Ishikawa (cell line): Measurements from ENCODE around the gene RCN1.

Experiments used
- CEBPB ChIP-seq: IDR thresholded peaks from 2 replicates; pipeline ENCODE4 v1.6.1; 2012
- CREB1 ChIP-seq: IDR thresholded peaks from 2 replicates; pipeline ENCODE4 v1.6.1; 2012; ENCODE audit warnings: low read depth
- EGR1 ChIP-seq: IDR thresholded peaks from 2 replicates; pipeline ENCODE4 v1.6.1; 2012
- EP300 ChIP-seq: IDR thresholded peaks from 2 replicates; pipeline ENCODE4 v1.6.1; 2012; ENCODE audit warnings: borderline replicate concordance
- FOXM1 ChIP-seq: IDR thresholded peaks from 2 replicates; pipeline ENCODE4 v1.6.1; 2012; ENCODE audit warnings: low read depth, borderline replicate concordance
- NFIC ChIP-seq: IDR thresholded peaks from 2 replicates; pipeline ENCODE4 v1.6.1; 2012
- RAD21 ChIP-seq: IDR thresholded peaks from 2 replicates; pipeline ENCODE4 v1.6.1; 2012; ENCODE audit warnings: low read depth
- TAF1 ChIP-seq: IDR thresholded peaks from 2 replicates; pipeline ENCODE4 v1.6.1; 2012; ENCODE audit warnings: low read depth, mild to moderate bottlenecking
- TCF12 ChIP-seq: IDR thresholded peaks from 2 replicates; pipeline ENCODE4 v1.6.1; 2012; ENCODE audit warnings: low read depth
- TEAD4 ChIP-seq: IDR thresholded peaks from 2 replicates; pipeline ENCODE4 v1.6.1; 2012
- YY1 ChIP-seq: IDR thresholded peaks from 2 replicates; pipeline ENCODE4 v1.6.1; 2012; ENCODE audit warnings: low read depth
- ZBTB7A ChIP-seq: IDR thresholded peaks from 2 replicates; pipeline ENCODE4 v1.6.1; 2012; ENCODE audit warnings: low read depth
- TF ChIP-seq, protein P1 (sequence below): IDR thresholded peaks from 2 replicates; pipeline ENCODE4 v1.6.1; 2012
- TF ChIP-seq, protein P2 (sequence below): IDR thresholded peaks from 2 replicates; pipeline ENCODE4 v1.6.1; 2012; ENCODE audit warnings: low read depth, mild to moderate bottlenecking
- TF ChIP-seq, protein P3 (sequence below): IDR thresholded peaks from 2 replicates; pipeline ENCODE4 v1.6.1; 2012

The RCN1 gene

DNA sequence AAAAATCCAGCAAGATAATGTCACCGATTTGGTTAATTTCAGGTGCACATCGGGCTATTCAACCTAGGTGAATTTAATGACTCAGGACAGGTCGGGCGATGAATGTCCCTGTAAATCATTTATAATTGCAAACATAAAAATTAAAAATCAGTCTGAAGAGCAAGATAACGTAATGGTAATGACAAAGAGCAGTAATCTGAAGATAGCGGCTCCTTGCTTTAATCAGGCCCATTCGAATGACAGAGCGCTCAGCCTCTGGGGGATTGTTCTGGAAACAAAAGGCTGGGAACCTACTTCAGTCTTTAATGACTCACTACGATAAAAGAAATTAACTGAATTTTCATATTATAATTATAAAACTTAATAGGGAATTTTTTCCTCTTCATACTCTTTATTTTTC is 61.3 kb downstream of the RCN1 start:
- TF ChIP-seq EGR1 (no peak), TCF12 (no peak), EP300 (no peak), CREB1 (no peak)
- TF ChIP-seq, protein P1, sequence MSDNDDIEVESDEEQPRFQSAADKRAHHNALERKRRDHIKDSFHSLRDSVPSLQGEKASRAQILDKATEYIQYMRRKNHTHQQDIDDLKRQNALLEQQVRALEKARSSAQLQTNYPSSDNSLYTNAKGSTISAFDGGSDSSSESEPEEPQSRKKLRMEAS: no peak
- TF ChIP-seq, protein P2, sequence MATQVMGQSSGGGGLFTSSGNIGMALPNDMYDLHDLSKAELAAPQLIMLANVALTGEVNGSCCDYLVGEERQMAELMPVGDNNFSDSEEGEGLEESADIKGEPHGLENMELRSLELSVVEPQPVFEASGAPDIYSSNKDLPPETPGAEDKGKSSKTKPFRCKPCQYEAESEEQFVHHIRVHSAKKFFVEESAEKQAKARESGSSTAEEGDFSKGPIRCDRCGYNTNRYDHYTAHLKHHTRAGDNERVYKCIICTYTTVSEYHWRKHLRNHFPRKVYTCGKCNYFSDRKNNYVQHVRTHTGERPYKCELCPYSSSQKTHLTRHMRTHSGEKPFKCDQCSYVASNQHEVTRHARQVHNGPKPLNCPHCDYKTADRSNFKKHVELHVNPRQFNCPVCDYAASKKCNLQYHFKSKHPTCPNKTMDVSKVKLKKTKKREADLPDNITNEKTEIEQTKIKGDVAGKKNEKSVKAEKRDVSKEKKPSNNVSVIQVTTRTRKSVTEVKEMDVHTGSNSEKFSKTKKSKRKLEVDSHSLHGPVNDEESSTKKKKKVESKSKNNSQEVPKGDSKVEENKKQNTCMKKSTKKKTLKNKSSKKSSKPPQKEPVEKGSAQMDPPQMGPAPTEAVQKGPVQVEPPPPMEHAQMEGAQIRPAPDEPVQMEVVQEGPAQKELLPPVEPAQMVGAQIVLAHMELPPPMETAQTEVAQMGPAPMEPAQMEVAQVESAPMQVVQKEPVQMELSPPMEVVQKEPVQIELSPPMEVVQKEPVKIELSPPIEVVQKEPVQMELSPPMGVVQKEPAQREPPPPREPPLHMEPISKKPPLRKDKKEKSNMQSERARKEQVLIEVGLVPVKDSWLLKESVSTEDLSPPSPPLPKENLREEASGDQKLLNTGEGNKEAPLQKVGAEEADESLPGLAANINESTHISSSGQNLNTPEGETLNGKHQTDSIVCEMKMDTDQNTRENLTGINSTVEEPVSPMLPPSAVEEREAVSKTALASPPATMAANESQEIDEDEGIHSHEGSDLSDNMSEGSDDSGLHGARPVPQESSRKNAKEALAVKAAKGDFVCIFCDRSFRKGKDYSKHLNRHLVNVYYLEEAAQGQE: no peak
- TF ChIP-seq, protein P3, sequence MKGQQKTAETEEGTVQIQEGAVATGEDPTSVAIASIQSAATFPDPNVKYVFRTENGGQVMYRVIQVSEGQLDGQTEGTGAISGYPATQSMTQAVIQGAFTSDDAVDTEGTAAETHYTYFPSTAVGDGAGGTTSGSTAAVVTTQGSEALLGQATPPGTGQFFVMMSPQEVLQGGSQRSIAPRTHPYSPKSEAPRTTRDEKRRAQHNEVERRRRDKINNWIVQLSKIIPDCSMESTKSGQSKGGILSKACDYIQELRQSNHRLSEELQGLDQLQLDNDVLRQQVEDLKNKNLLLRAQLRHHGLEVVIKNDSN: no peak

DNA sequence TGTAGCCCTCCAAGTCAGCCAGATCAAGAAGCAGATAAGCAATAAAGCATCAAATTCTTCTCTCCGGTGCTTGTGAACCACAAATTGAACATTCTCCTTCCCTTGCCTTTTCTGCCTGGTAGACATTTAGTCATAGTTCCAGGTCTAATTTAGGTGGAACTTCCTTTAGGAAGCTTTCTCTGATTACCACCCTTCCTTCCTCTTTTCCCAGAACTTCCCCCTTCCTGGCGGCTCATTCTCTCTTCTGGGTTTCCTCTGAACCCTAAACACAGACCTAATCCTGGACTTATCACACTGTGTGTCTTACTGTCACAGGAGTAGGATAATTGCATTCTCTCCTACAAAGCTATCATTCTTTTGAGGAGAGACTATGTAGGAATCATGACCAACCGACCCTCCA is 61.9 kb downstream of the RCN1 start:
- TF ChIP-seq EGR1 (no peak), CREB1 (no peak), NFIC (no peak), RAD21 (no peak), ZBTB7A (no peak), CEBPB (no peak), TEAD4 (no peak), YY1 (no peak), TCF12 (no peak), TAF1 (no peak)
- TF ChIP-seq, protein P2: no peak
- TF ChIP-seq, protein P3: no peak
- TF ChIP-seq, protein P1: no peak

DNA sequence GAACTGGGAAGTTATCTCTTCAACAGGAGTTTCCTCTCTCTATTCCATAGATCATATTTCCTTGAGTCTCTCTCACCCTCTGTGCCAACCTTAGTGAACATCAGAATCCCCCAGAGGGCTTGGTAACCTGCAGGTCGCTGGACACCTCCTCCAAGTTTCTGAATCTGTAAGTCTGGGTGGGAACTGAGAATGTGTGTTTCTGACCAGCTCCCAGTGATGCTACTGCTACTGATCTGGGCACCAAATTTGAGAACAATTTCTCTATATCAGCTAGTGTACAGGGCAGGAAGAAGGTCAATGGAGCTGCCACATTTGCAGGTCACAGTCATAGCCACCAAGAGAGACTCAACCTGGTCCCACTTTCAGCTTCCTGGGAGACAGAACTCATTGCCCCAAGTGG is 62.9 kb downstream of the RCN1 start:
- TF ChIP-seq RAD21 (no peak), FOXM1 (no peak), CEBPB (no peak), EGR1 (no peak), TAF1 (no peak), TCF12 (no peak), CREB1 (no peak), TEAD4 (no peak), NFIC (no peak), YY1 (no peak), ZBTB7A (no peak), EP300 (no peak)
- TF ChIP-seq, protein P3: no peak
- TF ChIP-seq, protein P2: no peak
- TF ChIP-seq, protein P1: no peak

DNA sequence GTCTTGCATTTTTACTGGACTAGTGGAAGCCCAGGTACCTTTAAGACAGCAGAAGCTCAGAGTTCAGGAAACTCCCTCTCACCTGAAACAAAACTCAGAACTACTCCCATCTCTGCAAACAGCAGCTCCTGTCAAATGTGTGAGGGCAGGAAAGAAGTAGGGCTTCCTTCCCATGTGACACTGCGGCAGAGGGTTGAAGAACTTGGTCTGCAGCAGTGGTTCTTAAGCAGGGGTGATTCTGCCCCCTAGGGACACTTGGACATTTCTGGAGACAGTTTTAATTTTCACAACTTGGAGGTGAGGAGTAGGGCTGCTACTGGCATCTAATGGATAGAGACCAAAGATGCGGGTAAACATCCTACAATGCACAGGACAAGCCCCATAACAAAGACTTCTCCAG is 63.4 kb downstream of the RCN1 start:
- no peak for TF ChIP-seq CREB1
- TF ChIP-seq RAD21: 0 out of 2 replicates have a peak, but pooled peaks have one; percentile 14
